Measurements from ENCODE around the gene TCAP. TPM values are rescaled to one million over a fixed set of nuclear protein-coding genes. Genes with fewer than 3 reads are reported as not detected.

TCAP gene
- total RNA-seq, 2 donors from 2014 or later = 1.5 to 1.9 TPM

DNA sequence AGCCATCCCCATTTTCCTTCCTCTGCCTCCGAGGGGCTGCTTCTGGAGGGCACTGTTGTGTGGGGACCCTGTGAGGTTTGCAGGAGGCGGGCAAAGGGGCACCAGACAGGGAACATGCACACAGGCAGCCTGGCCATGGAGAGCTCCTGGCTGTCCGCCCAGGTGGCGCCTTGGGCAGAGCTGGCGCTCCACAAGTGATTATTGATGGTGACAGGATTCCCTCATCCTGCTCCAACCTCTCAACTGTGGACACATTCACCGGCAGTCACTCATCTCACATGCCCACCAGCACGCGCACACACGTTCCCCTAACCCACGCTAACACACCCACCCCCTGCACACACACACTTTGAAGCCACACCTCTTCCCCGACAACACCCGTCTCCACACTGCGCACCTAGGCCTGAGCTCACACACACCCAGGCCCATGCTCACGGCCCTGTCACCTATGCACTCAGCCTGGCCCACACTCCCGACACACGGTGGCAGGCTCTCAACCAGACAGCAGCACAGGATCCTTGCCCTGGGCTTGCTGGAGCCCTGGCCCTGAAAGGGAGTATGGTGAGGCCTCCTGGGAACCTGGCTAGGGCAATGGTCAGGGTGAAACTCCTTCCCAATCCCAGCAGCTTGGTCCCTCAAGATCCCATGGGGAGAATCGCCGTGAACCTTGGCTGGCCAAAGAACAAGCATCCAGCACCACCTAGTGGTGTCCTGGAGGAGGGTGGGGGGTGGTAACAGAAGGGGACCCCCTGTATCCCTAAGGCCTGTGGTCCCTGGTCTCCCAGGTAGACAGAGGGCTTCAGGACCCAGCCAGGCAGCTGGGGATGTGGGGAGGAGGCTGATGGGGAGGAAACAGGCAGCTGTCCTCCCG, 6.7 kb downstream of the TCAP start:
- Mint-ChIP-seq H3K27me3 (ENCODE audit: insufficient read depth) (peaks cover 41% of the 10 kb centered on the region), H3K27ac (no peak overlapping the region), H3K4me3 (no peak overlapping the region), H3K4me1 (peaks cover 15% of the 10 kb centered on the region), H3K36me3 (ENCODE audit: low read depth) (peaks cover 4% of the 10 kb centered on the region), H3K9me3 (no peaks in the 10 kb centered on the region)
- Histone ChIP-seq H3K27ac (ENCODE audit: low read depth, low read length) (no peak overlapping the region), H3K9me3 (ENCODE audit: control insufficient read depth, low read length) (no peaks in the 10 kb centered on the region), H3K36me3 (ENCODE audit: control insufficient read depth, insufficient read depth, low read length) (peaks cover 4% of the 10 kb centered on the region), H3K4me3 (ENCODE audit: low read length) (no peak overlapping the region), H3K4me1 (ENCODE audit: control insufficient read depth, insufficient read depth, low read length) (no peaks in the 10 kb centered on the region), H3K27me3 (ENCODE audit: control insufficient read depth, insufficient read depth, low read length, poor library complexity, severe bottlenecking) (peaks cover 39% of the 10 kb centered on the region), H3K9ac (ENCODE audit: extremely low read depth, low read length, poor library complexity, severe bottlenecking) (no peak overlapping the region)
- peak; percentile 87 for TF ChIP-seq CTCF (conservative IDR thresholded peaks at IDR 0.05)
- WGBS, 2 experiments (ENCODE audit: insufficient coverage in 1 of 2, insufficient read length in 1 of 2) = 82 to 88% methylated on average over 11 to 18 of the region's 19 CpGs
- DNase-seq = peak; percentile 92

GRCh38 chr17:39672522-39673334, 7.6 kb downstream of the TCAP start:
- Histone ChIP-seq H3K9ac (ENCODE audit: extremely low read depth, low read length, poor library complexity, severe bottlenecking) (no peak overlapping the region), H3K27ac (ENCODE audit: low read depth, low read length) (no peak overlapping the region), H3K36me3 (ENCODE audit: control insufficient read depth, insufficient read depth, low read length) (peaks cover 5% of the 10 kb centered on the region), H3K4me3 (ENCODE audit: low read length) (no peak overlapping the region), H3K27me3 (ENCODE audit: control insufficient read depth, insufficient read depth, low read length, poor library complexity, severe bottlenecking) (peaks cover 31% of the 10 kb centered on the region), H3K4me1 (ENCODE audit: control insufficient read depth, insufficient read depth, low read length) (no peaks in the 10 kb centered on the region), H3K9me3 (ENCODE audit: control insufficient read depth, low read length) (no peaks in the 10 kb centered on the region)
- peaks cover 10% of the 10 kb centered on the region for H3K36me3 Mint-ChIP-seq (ENCODE audit: low read depth)
- H3K9me3 Mint-ChIP-seq = no peaks in the 10 kb centered on the region
- H3K27ac Mint-ChIP-seq = no peak overlapping the region
- peaks cover 15% of the 10 kb centered on the region for H3K4me1 Mint-ChIP-seq
- peaks cover 34% of the 10 kb centered on the region for H3K27me3 Mint-ChIP-seq (ENCODE audit: insufficient read depth)
- 93 to 96% methylated on average over 8 to 15 of the region's 15 CpGs for WGBS, 2 experiments (ENCODE audit: insufficient coverage in 1 of 2, insufficient read length in 1 of 2)
- peak; percentile 2 for TF ChIP-seq CTCF (conservative IDR thresholded peaks at IDR 0.05)
- H3K4me3 Mint-ChIP-seq = no peak overlapping the region
- no peak for DNase-seq

GRCh38 chr17:39673335-39674081, 8.4 kb downstream of the TCAP start:
- no peak overlapping the region for H3K9ac ChIP-seq (ENCODE audit: extremely low read depth, low read length, poor library complexity, severe bottlenecking)
- H3K4me3 Mint-ChIP-seq = no peak overlapping the region

More at GRCh38 chr17:39673335-39674081, 8.4 kb downstream of the TCAP start:
- Histone ChIP-seq H3K4me3 (ENCODE audit: low read length) (no peak overlapping the region), H3K36me3 (ENCODE audit: control insufficient read depth, insufficient read depth, low read length) (peaks cover 5% of the 10 kb centered on the region), H3K27me3 (ENCODE audit: control insufficient read depth, insufficient read depth, low read length, poor library complexity, severe bottlenecking) (peaks cover 23% of the 10 kb centered on the region), H3K27ac (ENCODE audit: low read depth, low read length) (no peak overlapping the region), H3K9me3 (ENCODE audit: control insufficient read depth, low read length) (no peaks in the 10 kb centered on the region), H3K4me1 (ENCODE audit: control insufficient read depth, insufficient read depth, low read length) (no peaks in the 10 kb centered on the region)
- peaks cover 10% of the 10 kb centered on the region for H3K36me3 Mint-ChIP-seq (ENCODE audit: low read depth)
- no peak for DNase-seq
- 75 to 83% methylated on average over 8 to 13 of the region's 13 CpGs for WGBS, 2 experiments (ENCODE audit: insufficient coverage in 1 of 2, insufficient read length in 1 of 2)
- peaks cover 29% of the 10 kb centered on the region for H3K27me3 Mint-ChIP-seq (ENCODE audit: insufficient read depth)
- no peak for TF ChIP-seq CTCF (conservative IDR thresholded peaks at IDR 0.05)
- no peak overlapping the region for H3K27ac Mint-ChIP-seq
- H3K4me1 Mint-ChIP-seq = peaks cover 16% of the 10 kb centered on the region
- no peaks in the 10 kb centered on the region for H3K9me3 Mint-ChIP-seq

Data from endodermal cell (in vitro differentiated cells).